GM18511 (cell line): ENCODE results near the gene ARHGAP15.

Experiments
- ATAC-seq: cut with Tn5 transposase; IDR thresholded peaks from one replicate; pipeline ENCODE4 v1.9.1; 2021; ENCODE audit warnings: mild to moderate bottlenecking, moderate library complexity; ENCODE audit not compliant: unreplicated experiment

ARHGAP15 gene

GRCh38 chr2:143675021-143675420 lies 545.8 kb downstream of the ARHGAP15 start:
- ATAC-seq, result no peak

DNA sequence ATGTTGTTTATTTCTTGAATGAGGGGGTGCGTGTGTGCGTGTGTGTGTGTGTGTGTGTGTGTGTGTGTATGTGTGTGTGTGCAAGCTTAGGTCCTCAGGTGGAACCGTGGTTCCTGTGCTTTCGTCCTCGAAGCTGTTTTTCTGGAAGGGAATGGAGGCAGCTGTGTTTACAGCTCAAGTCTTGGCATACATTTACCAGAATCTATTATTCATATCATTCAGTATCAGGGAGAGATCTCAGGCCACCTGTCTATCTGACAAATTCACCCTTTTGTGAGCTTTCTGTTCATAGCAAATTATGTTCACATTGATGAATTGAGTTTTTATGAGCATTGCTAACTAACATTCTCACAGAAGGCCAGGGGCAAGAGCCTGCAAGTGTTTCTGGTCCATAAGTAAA lies 550.4 kb downstream of the ARHGAP15 start:
- no peak for ATAC-seq

DNA sequence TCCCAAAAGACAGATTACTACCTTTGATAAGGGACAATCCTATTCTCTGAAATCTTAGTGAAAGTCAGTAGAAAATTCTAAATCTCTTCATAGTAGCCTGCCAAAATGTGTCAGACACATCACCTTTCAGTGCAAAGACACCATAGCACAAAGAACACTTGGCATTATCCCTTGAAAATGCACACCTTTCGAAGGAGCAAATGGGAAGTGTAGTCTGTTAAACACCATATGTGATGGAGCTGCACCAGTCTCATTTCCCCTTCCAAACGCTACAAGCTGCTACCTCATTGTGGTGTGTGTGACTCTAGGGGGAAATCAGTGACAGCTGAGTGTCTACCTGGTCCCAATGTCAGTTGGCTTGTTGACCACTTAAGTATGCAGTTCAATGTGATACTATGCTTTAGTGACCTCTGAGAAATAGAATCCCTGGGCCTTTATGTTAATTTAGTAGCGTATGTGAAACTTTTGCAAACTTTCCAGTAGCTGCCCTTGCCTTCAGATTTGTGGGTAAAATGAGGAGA lies 551.7 kb downstream of the ARHGAP15 start:
- ATAC-seq, result no peak

- no peak for ATAC-seq
Observed at GRCh38 chr2:143682436-143683055, 553.3 kb downstream of the ARHGAP15 start.

DNA sequence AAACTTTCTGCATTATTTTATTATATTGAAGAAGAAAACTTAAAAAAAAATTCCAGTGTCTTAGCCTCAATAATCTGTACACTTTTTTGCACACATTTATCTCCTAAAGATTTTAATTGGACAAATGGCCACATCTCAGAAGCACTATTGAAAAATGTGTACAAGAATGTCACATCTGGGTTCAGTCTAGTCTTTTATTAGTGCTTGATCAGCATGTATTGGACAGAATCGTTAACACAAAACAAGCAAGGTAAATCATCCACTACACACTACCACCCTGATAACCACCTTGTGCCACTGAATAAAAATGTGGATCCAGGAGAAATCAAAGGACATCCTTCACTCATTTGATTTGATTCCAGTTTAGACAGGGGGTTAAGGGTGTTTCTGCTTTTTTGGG lies 554.8 kb downstream of the ARHGAP15 start:
- no peak for ATAC-seq

- no peak for ATAC-seq
Observed at GRCh38 chr2:143684551-143685320, 555.5 kb downstream of the ARHGAP15 start.

DNA sequence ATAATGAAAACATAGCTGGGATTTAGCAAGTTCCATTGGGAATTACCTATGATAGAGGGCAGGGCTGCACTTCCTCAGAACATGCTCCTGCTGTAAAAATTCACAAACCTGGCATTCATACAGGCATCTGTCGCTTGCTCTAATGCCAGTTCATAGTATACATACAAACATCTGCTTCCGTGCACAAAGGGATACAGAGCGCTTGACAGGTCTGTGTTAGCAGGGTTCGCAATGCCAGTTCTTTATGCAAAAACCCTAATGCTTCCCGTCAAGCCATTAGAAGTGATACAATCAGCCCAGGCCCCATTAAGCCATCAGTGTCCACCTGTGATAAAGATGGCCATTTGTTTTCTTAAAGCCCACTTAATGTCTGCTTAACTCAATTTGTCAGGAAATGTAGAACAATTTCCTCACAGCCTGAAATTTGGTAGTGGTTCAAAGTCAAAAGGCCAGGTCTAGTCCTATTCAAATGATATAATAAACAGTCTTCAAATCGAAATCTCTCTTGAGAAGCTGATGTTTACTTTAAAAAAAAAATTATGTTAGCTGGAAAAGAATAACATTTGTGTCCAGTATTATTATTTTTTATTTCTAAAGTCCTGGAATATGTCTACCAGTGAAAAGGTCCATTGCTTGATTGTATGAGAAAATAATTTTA lies 556.3 kb downstream of the ARHGAP15 start:
- ATAC-seq, result no peak

- peak; percentile 46 for ATAC-seq
Observed at GRCh38 chr2:143686585-143687164, 557.5 kb downstream of the ARHGAP15 start.

GRCh38 chr2:143688248-143688647 lies 559.0 kb downstream of the ARHGAP15 start:
- no peak for ATAC-seq

DNA sequence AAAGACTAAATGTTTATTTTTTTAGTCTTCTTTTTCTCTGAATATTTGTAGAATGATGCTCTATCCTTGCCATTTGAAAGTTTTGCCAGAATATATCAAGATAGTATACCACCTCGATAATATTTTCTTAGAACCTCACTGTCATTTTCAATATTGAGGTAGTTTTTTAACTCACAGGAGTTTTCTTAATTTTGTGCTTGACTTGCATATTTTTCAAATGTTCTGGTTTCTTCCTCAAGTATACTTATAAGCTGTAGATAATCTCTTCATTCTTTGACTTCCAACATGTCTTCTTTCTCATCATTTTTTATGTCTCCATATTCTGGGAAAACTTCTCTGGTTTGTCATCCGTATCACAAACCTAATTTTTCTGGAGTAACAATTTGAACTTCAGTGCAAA lies 559.6 kb downstream of the ARHGAP15 start:
- no peak for ATAC-seq

- no peak for ATAC-seq
Observed at GRCh38 chr2:143689541-143689940, 560.3 kb downstream of the ARHGAP15 start.

GRCh38 chr2:143690235-143690634 lies 561.0 kb downstream of the ARHGAP15 start:
- ATAC-seq, result no peak

GRCh38 chr2:143691121-143691520 lies 561.9 kb downstream of the ARHGAP15 start:
- ATAC-seq, result no peak

DNA sequence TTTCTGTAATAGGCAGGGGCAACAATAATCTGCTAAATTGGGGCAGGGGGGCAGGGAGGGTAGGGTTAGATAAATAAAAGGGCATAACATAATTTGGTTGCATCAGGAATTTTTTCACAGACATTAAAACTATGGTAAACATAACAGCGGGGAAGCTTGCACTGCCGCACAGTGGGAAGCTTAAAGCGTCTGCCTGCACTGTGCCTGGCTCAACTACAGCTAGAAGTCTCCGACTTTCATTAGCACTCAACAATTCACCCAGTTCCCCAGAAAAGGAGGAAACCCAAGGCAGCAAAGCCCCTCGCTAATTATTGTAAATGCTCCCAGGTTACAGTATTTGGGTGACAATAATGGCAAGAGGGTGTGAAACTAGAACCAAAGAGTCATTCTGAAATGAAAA lies 562.9 kb downstream of the ARHGAP15 start:
- no peak for ATAC-seq

GRCh38 chr2:143692967-143693366 lies 563.7 kb downstream of the ARHGAP15 start:
- no peak for ATAC-seq

GRCh38 chr2:143694335-143694734 lies 565.1 kb downstream of the ARHGAP15 start:
- ATAC-seq, result no peak

DNA sequence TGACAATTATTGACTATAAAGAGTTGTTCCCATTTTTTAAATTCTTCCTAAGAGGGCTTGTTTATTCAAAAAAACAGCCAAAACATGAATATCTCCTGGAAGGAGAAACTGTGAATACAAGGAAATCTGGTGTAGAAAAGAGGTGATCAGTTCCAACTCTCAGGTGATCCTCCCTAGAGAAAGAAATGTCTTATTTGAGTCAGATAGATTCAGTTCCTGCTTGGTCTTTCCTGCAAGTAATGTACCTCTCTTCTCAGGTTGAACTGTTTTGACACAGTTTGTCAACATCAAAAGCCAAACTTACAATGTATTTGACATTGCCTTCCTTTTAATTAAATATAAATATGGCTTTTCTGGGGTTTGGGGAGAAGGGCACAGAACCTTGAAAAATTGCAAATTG lies 567.4 kb downstream of the ARHGAP15 start:
- peak; percentile 59 for ATAC-seq

DNA sequence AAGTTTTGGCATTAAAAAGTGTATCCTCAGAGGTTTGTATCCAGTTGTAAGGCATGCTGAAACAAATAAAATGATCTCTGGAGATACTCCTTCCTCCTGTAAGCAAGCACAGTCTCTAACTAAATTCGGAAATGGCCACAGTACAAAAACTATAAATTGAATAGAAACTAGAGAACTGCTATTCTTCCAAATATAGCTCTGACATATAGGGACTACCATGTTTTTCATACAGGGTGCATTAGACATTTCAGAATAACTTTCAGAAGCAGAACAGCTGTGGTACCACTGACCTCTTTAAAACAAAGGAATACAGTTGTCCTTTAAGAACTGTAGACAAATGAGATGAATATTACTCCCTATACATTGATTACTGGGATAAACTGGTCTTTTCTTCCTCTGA lies 568.5 kb downstream of the ARHGAP15 start:
- ATAC-seq, result peak; percentile 69

GRCh38 chr2:143698352-143698751 lies 569.1 kb downstream of the ARHGAP15 start:
- ATAC-seq, result no peak

DNA sequence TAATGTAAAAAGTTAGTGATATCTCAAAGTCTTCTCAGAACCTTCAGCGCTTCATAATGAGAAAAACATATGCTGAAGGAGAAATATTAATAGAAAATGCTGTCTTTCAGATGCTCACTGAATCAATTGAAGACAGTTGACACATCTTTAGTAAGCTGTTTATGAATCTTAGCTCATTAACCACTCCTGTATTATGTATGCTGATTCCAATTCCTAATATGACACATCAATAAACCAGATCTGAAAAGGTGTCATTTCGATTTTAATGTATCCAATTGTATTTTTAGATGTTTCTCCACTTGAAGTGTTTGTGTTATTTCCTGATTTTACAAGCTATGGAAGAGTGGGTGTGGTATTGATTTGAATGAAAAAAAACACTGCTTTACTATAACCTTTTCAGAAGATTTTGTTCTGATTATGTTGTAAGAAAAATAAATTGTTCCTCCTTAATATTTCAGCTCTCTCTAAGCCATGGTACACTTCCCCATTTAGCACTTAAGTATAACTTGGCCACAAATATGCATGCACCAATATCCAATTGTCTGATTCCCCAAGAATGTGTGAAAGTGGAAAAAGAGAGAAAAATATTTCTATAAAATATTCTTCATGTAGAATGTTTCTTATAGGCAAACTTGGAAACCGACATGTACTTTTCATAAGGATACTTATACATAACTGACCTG lies 569.8 kb downstream of the ARHGAP15 start:
- peak; percentile 42 for ATAC-seq

GRCh38 chr2:143700865-143701264 lies 571.6 kb downstream of the ARHGAP15 start:
- ATAC-seq, result no peak
